Astrocyte of the spinal cord (primary cell): ENCODE measurements around the gene BTRC.
A peak's percentile ranks its signal among the peaks of the same experiment; 100 is the strongest.

Experiments used
- DNase-seq: peaks from one replicate; pipeline ENCODE4 v3.0.0; 2011; ENCODE audit warnings: low read depth, low spot score
- H3K4me3 ChIP-seq: 2 replicates; pipeline ENCODE4 v1.5.1; 2011; ENCODE audit warnings: low read depth, mild to moderate bottlenecking, low read length, moderate library complexity
- in situ Hi-C: cut with HindIII; loops from 2 replicates; pipeline ENCODE4 v1.10.0; 2017; ENCODE audit warnings: low sequenced_read_pairs
- TF ChIP-seq, protein P1 (sequence below): IDR thresholded peaks from 2 replicates; pipeline ENCODE4 v1.5.1; 2012; ENCODE audit warnings: low read depth, mild to moderate bottlenecking, low read length, inconsistent platforms

BTRC gene

GRCh38 chr10:101484175-101484745 lies 130.3 kb downstream of the BTRC start:
- DNase-seq, result no peak
- in situ Hi-C loops, result no loop called here
- H3K4me3 ChIP-seq, result no peak overlapping the region
- TF ChIP-seq, protein P1, sequence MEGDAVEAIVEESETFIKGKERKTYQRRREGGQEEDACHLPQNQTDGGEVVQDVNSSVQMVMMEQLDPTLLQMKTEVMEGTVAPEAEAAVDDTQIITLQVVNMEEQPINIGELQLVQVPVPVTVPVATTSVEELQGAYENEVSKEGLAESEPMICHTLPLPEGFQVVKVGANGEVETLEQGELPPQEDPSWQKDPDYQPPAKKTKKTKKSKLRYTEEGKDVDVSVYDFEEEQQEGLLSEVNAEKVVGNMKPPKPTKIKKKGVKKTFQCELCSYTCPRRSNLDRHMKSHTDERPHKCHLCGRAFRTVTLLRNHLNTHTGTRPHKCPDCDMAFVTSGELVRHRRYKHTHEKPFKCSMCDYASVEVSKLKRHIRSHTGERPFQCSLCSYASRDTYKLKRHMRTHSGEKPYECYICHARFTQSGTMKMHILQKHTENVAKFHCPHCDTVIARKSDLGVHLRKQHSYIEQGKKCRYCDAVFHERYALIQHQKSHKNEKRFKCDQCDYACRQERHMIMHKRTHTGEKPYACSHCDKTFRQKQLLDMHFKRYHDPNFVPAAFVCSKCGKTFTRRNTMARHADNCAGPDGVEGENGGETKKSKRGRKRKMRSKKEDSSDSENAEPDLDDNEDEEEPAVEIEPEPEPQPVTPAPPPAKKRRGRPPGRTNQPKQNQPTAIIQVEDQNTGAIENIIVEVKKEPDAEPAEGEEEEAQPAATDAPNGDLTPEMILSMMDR, result no peak

DNA sequence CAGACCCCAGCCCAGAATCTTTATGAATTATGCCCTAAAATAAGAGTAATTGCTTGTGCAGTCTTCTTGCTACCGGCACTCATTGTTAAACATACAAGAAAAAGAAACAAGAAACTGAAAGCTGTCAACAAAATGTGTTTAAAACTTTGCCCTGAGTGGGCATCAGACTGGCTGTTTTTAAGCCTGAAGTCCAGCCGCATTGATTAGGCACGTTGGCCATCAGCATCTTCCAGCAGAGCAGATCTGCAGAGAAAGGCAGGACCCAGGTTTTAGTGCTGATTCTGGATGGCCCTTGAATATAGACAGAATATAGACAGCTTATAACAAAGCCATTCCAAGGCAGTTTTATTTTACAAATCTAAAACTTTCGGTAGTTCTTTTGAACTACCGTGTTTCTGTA lies 131.2 kb downstream of the BTRC start:
- H3K4me3 ChIP-seq, result no peak overlapping the region
- DNase-seq, result no peak
- in situ Hi-C loops, result no loop called here
- TF ChIP-seq, protein P1, result no peak

- DNase-seq, result no peak
- TF ChIP-seq, protein P1, result no peak
- H3K4me3 ChIP-seq, result no peak overlapping the region
- in situ Hi-C loops, result no loop called here
These were observed 132.0 kb downstream of the BTRC start for GRCh38 chr10:101485681-101486554.

DNA sequence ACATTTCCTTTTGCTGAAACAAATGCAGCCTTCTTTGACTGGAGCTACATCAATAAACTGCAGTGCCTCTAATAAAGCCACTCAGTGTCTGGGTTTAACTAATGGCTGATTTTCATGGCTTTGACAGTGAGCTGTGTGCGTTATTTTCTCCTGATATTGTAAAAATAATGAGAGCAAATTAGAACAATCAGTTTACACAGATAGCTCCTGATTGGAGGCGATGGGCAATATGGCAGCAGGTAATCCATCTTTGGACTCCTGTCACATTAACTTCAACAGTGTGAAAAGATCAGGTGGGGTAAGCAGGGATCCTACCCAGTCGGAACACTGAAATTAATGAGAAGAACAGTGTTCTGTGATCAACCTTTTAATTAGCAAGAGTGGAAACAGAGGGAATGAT lies 133.4 kb downstream of the BTRC start:
- no peak overlapping the region for H3K4me3 ChIP-seq
- no peak for DNase-seq
- TF ChIP-seq, protein P1, result no peak
- in situ Hi-C loops, result no loop called here

DNA sequence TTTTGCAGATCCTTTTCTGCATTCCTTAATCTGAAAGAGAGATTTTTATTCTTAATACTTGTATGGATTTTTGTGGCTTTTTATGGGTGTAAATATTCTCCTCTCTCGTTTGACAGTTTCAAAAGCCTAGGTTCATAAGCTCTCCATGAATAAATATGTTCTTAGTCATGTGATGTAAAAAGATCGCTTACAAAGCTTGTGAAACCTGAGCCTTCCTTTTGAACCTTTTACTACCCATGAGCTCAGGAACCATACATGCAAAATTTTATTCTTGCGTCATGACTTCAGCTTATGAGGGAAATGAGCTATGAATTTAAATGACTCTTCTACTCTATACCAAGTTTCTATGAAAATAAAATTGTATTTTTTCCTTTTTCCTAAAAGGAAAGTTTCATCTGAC lies 135.4 kb downstream of the BTRC start:
- H3K4me3 ChIP-seq, result no peak overlapping the region
- peak; percentile 10 for DNase-seq
- in situ Hi-C loops, result no loop called here
- TF ChIP-seq, protein P1, result no peak

DNA sequence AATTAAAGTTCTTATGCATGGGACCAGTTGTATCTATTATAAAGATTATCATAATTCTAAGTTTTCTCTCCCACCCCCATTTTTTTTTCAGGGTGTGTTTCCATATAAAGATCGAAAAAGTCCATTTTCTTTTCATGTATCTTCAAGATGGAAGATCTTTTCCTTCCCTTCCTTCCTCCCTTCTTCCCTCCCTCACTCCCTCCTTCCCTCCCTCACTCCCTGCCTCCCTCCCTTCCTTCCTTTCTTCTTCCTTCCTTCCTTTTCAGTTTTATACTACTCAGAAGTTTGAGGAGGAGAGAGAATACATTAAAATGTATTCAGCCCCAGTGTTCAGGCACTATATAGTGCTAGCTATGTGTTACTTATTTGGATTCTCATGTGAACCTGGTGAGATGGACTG lies 136.1 kb downstream of the BTRC start:
- TF ChIP-seq, protein P1, result no peak
- no peak overlapping the region for H3K4me3 ChIP-seq
- DNase-seq, result no peak
- in situ Hi-C loops, result no loop called here
